Endothelial cell of umbilical vein (primary cell): ENCODE measurements around the gene JUND. TPM values are rescaled to one million over a fixed set of nuclear protein-coding genes. Genes with fewer than 3 reads are reported as not detected.
A peak's percentile ranks its signal among the peaks of the same experiment; 100 is the strongest.

Experiments used
- BruUV-seq: library from RNA; stranded (reverse); fragments of 400-500 nt; replicated peaks from 2 replicates; lab custom pipeline; 2021; lab: Mats Ljungman, UMichigan
- CTCF ChIA-PET: fragments of 300-600, 350-600 bp; sonication (Branson Sonifier 250); formaldehyde crosslinking; loops from one replicate; lab custom pipeline; 2021; ENCODE audit warnings: antibody characterized with exemption, inconsistent platforms; lab: Charles Lee
- POLR2A ChIA-PET: fragments of 300-600, 350-600 bp; sonication (Branson Sonifier 250); formaldehyde crosslinking; loops from one replicate; lab custom pipeline; 2021; ENCODE audit warnings: antibody characterized with exemption, inconsistent platforms; lab: Charles Lee
- DNase-seq: peaks from one replicate; pipeline ENCODE4 v3.0.0-alpha.2; 2011; ENCODE audit warnings: low read depth, low spot score
- FAIRE-seq: peaks from 2 replicates; lab custom pipeline; 2011; peaks lifted over from hg19 to GRCh38; lab: Jason Lieb, UNC
- H2AFZ ChIP-seq: 2 replicates; pipeline ENCODE4 v1.6.0; 2012; ENCODE audit warnings: low read depth, low read length, control low read depth, inconsistent platforms
- H3K27ac ChIP-seq: 2 replicates; pipeline ENCODE4 v1.5.1; 2011; ENCODE audit warnings: low read depth, mild to moderate bottlenecking, control low read depth, low read length, moderate library complexity; ENCODE audit not compliant: insufficient read depth
- H3K27me3 ChIP-seq, 2 experiments: 2 replicates each; pipeline versions ENCODE4 v1.6.0 to v1.6.1; 2011; ENCODE audit warnings: low read length in 2 of 2, mixed read lengths in 1 of 2; ENCODE audit not compliant: control insufficient read depth in 2 of 2, insufficient read depth in 2 of 2
- H3K36me3 ChIP-seq, 2 experiments: 2 replicates in 1 of 2; 3 replicates in 1 of 2; pipeline ENCODE4 v1.5.1; 2011; ENCODE audit warnings: low read length in 2 of 2, mild to moderate bottlenecking in 1 of 2, moderate library complexity in 1 of 2; ENCODE audit not compliant: control insufficient read depth in 2 of 2, insufficient read depth in 2 of 2; ENCODE audit errors: extremely low read depth in 1 of 2
- H3K4me1 ChIP-seq: 3 replicates; pipeline ENCODE4 v1.5.1; 2011; ENCODE audit warnings: mild to moderate bottlenecking, low read length; ENCODE audit not compliant: control insufficient read depth, insufficient read depth; ENCODE audit errors: extremely low read depth
- H3K4me2 ChIP-seq: 2 replicates; pipeline ENCODE4 v1.6.1; 2011; ENCODE audit warnings: low read length, control low read depth, mixed read lengths; ENCODE audit not compliant: insufficient read depth
- H3K4me3 ChIP-seq, 3 experiments: fragments of 200-600 bp in 1 of 3; sonication (generic), shearing (Covaris generic) in 1 of 3; replicated peaks in 1 of 3; 2 replicates each; pipeline ENCODE4 v1.5.1; 2011 to 2016; ENCODE audit warnings: control low read depth in 3 of 3, low read length in 3 of 3, mild to moderate bottlenecking in 2 of 3, inconsistent platforms in 1 of 3, low read depth in 1 of 3, moderate library complexity in 1 of 3; ENCODE audit not compliant: insufficient read depth in 1 of 3
- H3K79me2 ChIP-seq: 2 replicates; pipeline ENCODE4 v1.6.0; 2012; ENCODE audit warnings: low read length, inconsistent platforms; ENCODE audit not compliant: control insufficient read depth, insufficient read depth
- H3K9ac ChIP-seq: replicated peaks from 2 replicates; pipeline ENCODE3; 2011; ENCODE audit warnings: low read length, control low read depth; ENCODE audit not compliant: insufficient read depth; ENCODE audit errors: extremely low read depth
- H3K9me1 ChIP-seq: replicated peaks from 3 replicates; pipeline ENCODE4 v1.6.0; 2011; ENCODE audit warnings: mild to moderate bottlenecking, low read length; ENCODE audit not compliant: control insufficient read depth, insufficient read depth; ENCODE audit errors: extremely low read depth
- H3K9me3 ChIP-seq: replicated peaks from 2 replicates; pipeline ENCODE4 v1.5.1; 2012; ENCODE audit warnings: low read length, inconsistent platforms; ENCODE audit not compliant: control insufficient read depth, insufficient read depth
- H4K20me1 ChIP-seq: replicated peaks from 2 replicates; pipeline ENCODE3; 2011; ENCODE audit warnings: mild to moderate bottlenecking, low read length; ENCODE audit not compliant: control insufficient read depth, insufficient read depth; ENCODE audit errors: extremely low read depth
- EZH2 ChIP-seq: IDR thresholded peaks from 2 replicates; pipeline ENCODE4 v1.6.1; 2012; ENCODE audit warnings: borderline replicate concordance, low read depth, mild to moderate bottlenecking, moderate library complexity, low read length, inconsistent platforms; ENCODE audit not compliant: severe bottlenecking
- FOS ChIP-seq: IDR thresholded peaks from 2 replicates; pipeline ENCODE4 v1.6.1; 2011; ENCODE audit warnings: mild to moderate bottlenecking, low read length, moderate library complexity, borderline replicate concordance; ENCODE audit not compliant: insufficient read depth
- GATA2 ChIP-seq: IDR thresholded peaks from 2 replicates; pipeline ENCODE4 v1.7.0; 2011; ENCODE audit warnings: low read depth, mild to moderate bottlenecking, moderate library complexity, mixed read lengths, low read length; ENCODE audit not compliant: insufficient read length, insufficient read depth
- JUN ChIP-seq: IDR thresholded peaks from 2 replicates; pipeline ENCODE4 v1.6.1; 2011; ENCODE audit warnings: borderline replicate concordance, low read depth; ENCODE audit not compliant: insufficient read length, insufficient read depth
- MYC ChIP-seq: IDR thresholded peaks from one replicate; pipeline ENCODE4 v1.6.1; 2011; ENCODE audit warnings: mild to moderate bottlenecking, low read depth, low read length
- POLR2A ChIP-seq: IDR thresholded peaks from 2 replicates; pipeline ENCODE4 v1.6.1; 2012; ENCODE audit warnings: low read depth, mild to moderate bottlenecking, control low read depth, low read length
- POLR2AphosphoS5 ChIP-seq: IDR thresholded peaks from 2 replicates; pipeline ENCODE4 v1.6.1; 2012; ENCODE audit warnings: low read depth, mild to moderate bottlenecking, control low read depth, low read length, moderate library complexity; ENCODE audit not compliant: insufficient read depth
- dilution Hi-C: fragments of 300-500 bp; cut with MboI; formaldehyde crosslinking; loops from one replicate; pipeline ENCODE4 v1.15.0; 2019; ENCODE audit warnings: low sequenced_read_pairs; ENCODE audit not compliant: extremely low pct_ligation_motif_present
- intact Hi-C: fragments of 100-400 bp; cut with micrococcal nuclease; formaldehyde crosslinking; loops from one replicate; pipeline ENCODE4 v1.10.0; 2022
- polyA plus RNA-seq, 4 experiments: library from polyadenylated mRNA; depleted of rRNA in 3 of 4; stranded (reverse) in 3 of 4; unstranded in 1 of 4; fragments of >200 nt; gene quantifications; 2 replicates each; pipeline versions ENCODE4 v1.2.1 to v1.2.3, GENCODE V29; 2011 to 2012; ENCODE audit warnings: missing spikeins in 1 of 4
- total RNA-seq: library from RNA; stranded (reverse); gene quantifications from 2 replicates; pipeline ENCODE4 v1.2.3, GENCODE V29; 2021
- TF ChIP-seq, protein P1 (sequence below): IDR thresholded peaks from 2 replicates; pipeline ENCODE4 v1.6.1; 2011; ENCODE audit not compliant: insufficient read depth, insufficient read length
- TF ChIP-seq, protein P2 (sequence below), 2 donors: IDR thresholded peaks; 1 replicate in 1 of 2; 2 replicates in 1 of 2; pipeline ENCODE4 v1.5.1; 2011; ENCODE audit warnings: low read length in 2 of 2, mild to moderate bottlenecking in 2 of 2, moderate library complexity in 2 of 2, control low read depth in 1 of 2, inconsistent platforms in 1 of 2, low read depth in 1 of 2; ENCODE audit not compliant: insufficient read depth in 1 of 2; ENCODE audit errors: extremely low read depth in 1 of 2

JUND gene
- total and polyA plus RNA-seq, 2 donors (not counting 3 experiments of a cell fraction or from before 2014, with no cell fraction given) = 91.4 to 130 TPM

DNA sequence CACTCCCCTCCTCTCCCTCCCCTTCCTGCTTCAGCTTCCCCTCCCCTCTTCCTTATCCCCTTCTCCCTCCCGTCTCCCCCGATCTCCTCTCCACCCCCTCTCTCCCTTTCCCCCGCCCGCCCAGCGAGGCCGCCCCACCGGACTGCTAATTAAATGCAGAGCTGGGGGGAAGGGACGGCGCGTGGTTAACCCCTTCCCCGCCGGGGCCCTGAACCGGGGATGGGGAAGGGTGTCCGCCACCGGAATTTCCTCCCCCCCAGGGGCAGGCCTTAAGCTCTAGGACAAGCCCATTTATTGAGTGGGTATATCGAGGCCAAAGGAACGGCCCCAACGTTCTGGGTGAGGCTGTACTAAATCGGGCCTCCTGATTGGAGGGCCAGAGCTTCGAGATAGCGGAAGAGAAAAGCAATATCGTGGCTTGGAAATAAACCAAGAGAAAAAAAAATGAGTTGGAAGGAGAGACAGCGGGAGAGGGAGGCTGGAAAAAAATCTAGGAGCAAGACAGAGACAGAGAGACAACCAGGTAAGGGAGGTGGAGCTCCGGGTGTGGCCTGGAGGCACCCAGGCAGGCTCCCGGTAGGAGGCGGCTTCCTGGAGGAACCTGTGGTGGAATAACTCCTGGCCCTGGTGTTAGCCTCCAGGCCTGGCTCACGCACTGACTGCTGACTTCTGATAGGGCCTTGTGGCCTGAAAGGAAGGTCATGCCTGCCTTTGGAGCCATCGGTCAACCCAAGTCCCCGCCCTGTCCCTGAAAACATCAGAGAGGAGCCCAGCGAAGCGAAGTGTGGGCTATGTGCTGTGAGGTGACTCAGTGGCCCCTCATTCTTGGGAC is 11.6 kb upstream of the JUND start:
- Histone ChIP-seq H2AFZ (peak overlapping the region; percentile 73), H3K36me3 (no peaks in the 10 kb centered on the region), H3K9me3 (no peaks in the 10 kb centered on the region), H3K79me2 (no peaks in the 10 kb centered on the region), H4K20me1 (no peaks in the 10 kb centered on the region), H3K4me2 (peak overlapping the region; percentile 44), H3K27me3 (no peaks in the 10 kb centered on the region), H3K9ac (peak overlapping the region; percentile 94), H3K4me1 (peaks cover 16% of the 10 kb centered on the region), H3K27ac (peak overlapping the region; percentile 77), H3K9me1 (no peaks in the 10 kb centered on the region), H3K4me3 (peak overlapping the region; percentile 50 to 78 (median 56))
- ChIA-PET CTCF (interaction anchor here (0.6 to 3.8 kb wide), 9 partner anchors 12 to 117 kb away, joined by 3 to 64 read pairs (median 5); partner anchors contain the start of genes JUND and LSM4), POLR2A (interaction anchor here (0.6 to 4.2 kb wide), 10 partner anchors 8 to 862 kb away, joined by 3 to 100 read pairs (median 5); partner anchors contain the start of genes GDF15, JUND and LSM4)
- dilution Hi-C loops (no loop called here), intact Hi-C loops (loop anchor here (1.0 kb wide), 3 partner anchors 11 to 30 kb away; partner anchors contain the start of gene LSM4)
- BruUV-seq = no TSS peak
- DNase-seq = peak; percentile 70
- peak; percentile 73 for FAIRE-seq
- TF ChIP-seq, protein P1, sequence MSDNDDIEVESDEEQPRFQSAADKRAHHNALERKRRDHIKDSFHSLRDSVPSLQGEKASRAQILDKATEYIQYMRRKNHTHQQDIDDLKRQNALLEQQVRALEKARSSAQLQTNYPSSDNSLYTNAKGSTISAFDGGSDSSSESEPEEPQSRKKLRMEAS = no peak
- TF ChIP-seq JUN = no peak
- TF ChIP-seq, protein P2, sequence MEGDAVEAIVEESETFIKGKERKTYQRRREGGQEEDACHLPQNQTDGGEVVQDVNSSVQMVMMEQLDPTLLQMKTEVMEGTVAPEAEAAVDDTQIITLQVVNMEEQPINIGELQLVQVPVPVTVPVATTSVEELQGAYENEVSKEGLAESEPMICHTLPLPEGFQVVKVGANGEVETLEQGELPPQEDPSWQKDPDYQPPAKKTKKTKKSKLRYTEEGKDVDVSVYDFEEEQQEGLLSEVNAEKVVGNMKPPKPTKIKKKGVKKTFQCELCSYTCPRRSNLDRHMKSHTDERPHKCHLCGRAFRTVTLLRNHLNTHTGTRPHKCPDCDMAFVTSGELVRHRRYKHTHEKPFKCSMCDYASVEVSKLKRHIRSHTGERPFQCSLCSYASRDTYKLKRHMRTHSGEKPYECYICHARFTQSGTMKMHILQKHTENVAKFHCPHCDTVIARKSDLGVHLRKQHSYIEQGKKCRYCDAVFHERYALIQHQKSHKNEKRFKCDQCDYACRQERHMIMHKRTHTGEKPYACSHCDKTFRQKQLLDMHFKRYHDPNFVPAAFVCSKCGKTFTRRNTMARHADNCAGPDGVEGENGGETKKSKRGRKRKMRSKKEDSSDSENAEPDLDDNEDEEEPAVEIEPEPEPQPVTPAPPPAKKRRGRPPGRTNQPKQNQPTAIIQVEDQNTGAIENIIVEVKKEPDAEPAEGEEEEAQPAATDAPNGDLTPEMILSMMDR (IDR thresholded peaks at IDR 0.05; ENCODE audit: extremely low read depth in 1 of 2, insufficient read depth in 1 of 2, low read depth in 1 of 2, low read length in 2 of 2) = no peak
- no peak for TF ChIP-seq FOS
- TF ChIP-seq POLR2AphosphoS5 = no peak
- no peak for TF ChIP-seq MYC
- TF ChIP-seq GATA2 = no peak
- no peak for TF ChIP-seq EZH2
- TF ChIP-seq POLR2A = no peak
